Activated T-helper 1 cell treated with Interleukin-2 at 50 U/mL for 16 hours (primary cell): ENCODE results near the gene SYNE4.

Source experiments
- DNase-seq: peaks from one replicate; pipeline ENCODE4 v3.0.0-alpha.2; 2020; ENCODE audit warnings: low read depth

Gene SYNE4

DNA sequence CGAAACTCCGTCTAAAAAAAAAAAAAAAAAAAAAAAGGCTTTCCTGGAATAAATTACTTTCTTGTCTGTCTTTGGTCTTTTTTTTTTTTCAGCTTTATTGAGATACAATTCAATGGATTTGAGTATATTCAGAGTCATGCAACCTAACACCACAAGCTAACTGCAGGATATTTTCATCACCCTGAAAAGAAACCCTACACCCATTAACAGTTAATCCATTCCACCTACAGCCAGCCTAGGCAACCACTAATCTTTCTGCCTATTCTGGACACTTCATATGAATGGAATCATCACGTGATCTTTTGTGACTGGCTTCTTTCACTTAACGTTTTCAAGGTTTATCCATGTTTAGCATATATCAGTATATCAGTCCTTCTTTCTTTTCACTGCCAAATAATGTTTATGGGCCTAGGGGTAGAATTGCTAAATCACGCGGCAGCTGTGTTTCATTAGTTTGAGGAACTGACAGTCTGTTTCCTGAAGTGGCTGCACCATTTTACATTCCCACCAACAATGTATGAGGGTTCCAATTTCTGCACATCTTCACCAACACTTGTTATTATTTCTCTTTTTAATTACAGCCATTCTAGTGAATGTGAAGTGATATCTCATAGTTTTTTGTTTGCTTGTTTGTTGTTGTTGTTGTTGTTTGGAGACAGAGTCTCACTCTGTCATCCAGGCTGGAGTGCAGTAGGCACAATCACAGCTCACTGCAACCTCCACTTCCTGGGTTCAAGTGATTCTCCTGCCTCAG, 52.6 kb downstream of the SYNE4 start:
- no peak for DNase-seq
